ENCODE measurements around the gene PLEKHH2. TPM values are rescaled to one million over a fixed set of nuclear protein-coding genes. Genes with fewer than 3 reads are reported as not detected.
A peak's percentile ranks its signal among the peaks of the same experiment; 100 is the strongest.
"Not testable (repeated sequence)": the region's sequence is repeated elsewhere in the genome, so short reads cannot be mapped to it uniquely, and the experiment has no call there.

PLEKHH2 gene
- polyA plus RNA-seq, 5 donors, result 142 to 342 (median 246) TPM

DNA sequence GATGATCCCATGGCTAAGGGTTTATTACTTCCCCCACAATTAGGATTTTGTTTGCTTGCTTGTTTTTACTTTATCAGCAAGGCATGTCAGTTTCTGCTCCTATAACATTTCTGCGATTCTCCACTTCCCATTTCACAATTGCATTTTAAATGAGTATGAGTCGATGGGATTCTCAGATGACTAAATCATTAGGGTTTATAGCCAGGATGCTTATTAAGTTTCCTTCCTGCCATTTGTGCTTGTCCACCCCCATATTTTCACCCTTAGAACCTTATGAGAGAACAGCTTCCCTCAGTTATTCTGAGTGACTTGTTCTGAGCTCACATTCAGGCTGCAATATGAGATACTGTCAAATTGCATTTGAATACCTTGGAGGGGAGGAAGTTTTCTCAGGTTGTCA lies 77.1 kb downstream of the PLEKHH2 start:
- DNase-seq, result no peak

DNA sequence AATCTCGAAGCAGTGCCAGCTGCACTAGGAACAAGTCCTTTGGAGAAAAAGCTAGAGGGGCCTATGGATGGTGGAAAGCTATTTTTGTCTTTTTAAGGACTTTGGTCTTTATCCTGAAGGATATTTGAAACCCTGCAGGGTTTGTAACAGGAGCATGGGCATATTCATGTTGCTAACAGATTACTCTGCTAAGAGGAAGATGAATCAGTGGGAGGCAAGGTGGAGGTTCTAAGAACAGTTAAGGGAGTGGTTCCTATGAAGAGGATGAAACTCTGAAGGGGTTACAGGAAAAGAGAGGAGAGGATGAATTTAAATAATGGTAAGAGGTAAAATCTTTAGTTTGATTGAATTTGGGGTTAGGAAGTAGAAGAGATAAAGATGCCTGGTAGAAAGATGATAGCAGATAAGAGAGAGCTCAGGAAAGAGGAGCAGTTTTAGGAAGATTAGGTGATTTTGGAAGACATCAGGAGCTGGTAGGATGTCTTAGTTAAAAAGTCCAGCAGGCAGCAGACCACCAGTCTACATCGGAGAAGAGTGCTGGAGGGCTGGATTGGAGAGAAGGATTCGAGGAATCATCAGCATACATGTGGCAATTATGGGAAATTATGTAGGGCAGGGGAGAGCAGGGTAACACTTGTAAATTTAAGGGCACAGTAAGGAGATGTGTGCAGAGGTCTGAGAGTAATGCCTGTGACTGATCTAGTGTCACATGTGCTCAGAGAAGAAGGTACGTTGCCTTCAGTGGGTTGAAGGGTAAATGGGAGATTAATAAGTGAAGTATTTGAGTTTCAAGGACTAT lies 78.4 kb downstream of the PLEKHH2 start:
- DNase-seq, result no peak

- DNase-seq, result no peak
Observed at GRCh38 chr2:43717322-43717721, 80.3 kb downstream of the PLEKHH2 start.

GRCh38 chr2:43718530-43719124 lies 81.6 kb downstream of the PLEKHH2 start:
- DNase-seq, result no peak

- no peak for DNase-seq
Observed at GRCh38 chr2:43724728-43725526, 87.9 kb downstream of the PLEKHH2 start.

DNA sequence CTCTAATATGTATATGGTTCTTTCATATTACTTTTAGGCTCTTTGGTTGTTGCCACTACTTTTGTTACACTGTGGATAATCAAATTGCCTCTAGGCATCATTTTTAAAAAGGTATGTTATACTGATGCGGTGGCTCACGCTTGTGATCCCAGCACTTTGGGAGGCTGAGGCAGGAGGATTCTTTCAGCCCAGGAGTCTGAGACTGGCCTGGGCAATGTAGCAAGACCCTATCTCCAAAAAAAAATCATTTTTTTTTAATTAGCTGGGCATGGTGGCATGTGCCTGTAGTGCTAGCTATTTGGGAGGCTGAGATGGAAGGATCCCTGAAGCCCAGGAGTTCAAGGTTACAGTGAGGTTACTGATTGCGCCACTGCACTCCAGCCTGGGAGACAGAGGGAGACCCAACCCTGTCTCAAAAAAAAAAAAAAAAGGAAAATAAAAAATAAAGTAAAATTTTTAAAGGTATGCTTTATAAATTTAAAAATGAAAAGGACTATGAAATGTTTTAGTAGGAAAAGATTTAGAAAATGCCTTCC lies 88.7 kb downstream of the PLEKHH2 start:
- DNase-seq, result no peak

DNA sequence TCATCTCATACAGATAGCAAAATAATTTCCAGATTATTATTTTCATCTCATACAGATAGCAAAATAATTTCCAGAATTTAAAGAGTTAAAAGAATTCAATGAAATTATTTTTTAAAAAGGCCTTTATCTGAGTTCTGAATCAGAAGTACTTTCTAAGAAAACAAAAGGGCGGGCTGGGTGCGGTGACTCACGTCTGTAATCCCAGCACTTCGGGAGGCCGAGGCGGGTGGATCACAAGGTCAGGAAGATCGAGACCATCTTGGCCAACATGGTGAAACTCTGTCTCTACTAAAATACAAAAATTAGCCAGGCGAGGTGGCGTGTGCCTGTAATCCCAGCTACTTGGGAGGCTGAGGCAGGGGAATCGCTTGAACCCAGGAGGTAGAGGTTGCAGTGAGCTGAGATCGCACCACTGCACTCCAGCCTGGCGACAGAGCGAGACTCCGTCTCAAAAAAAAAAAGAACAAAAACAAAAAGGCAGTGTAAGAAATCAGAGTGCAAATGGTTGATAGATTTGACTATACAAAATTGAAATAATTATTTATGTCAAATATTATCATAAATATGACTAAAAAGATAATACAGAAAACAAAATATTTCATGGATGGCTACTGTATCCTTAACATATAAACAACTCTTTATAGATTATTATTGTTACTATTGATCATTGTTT lies 90.0 kb downstream of the PLEKHH2 start:
- not testable (repeated sequence) for DNase-seq

GRCh38 chr2:43727634-43728014 lies 90.6 kb downstream of the PLEKHH2 start:
- DNase-seq, result no peak

- DNase-seq, result no peak
Observed at GRCh38 chr2:43729491-43730174, 92.6 kb downstream of the PLEKHH2 start.

DNA sequence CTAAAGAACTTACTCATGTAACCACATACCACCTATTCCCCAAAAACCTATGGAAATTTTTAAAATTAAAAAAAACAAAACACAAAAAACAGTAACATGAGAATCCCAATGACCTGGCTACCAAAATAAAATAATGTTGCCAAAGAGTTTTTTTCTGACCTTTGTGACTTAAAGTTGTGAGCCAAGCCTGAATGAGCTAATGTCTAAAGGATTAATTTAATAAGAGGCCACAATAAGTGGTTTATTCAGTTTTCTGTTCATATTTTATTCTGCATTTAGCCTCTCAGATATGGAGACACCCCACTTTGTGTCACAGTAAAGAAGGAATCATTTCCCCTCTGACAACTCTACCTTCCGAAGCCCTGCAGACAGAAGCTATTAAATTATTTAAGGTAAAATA lies 94.2 kb downstream of the PLEKHH2 start:
- DNase-seq, result no peak

GRCh38 chr2:43736637-43737036 lies 99.6 kb downstream of the PLEKHH2 start:
- DNase-seq, result no peak

GRCh38 chr2:43737097-43737854 lies 100.2 kb downstream of the PLEKHH2 start:
- no peak for DNase-seq

DNA sequence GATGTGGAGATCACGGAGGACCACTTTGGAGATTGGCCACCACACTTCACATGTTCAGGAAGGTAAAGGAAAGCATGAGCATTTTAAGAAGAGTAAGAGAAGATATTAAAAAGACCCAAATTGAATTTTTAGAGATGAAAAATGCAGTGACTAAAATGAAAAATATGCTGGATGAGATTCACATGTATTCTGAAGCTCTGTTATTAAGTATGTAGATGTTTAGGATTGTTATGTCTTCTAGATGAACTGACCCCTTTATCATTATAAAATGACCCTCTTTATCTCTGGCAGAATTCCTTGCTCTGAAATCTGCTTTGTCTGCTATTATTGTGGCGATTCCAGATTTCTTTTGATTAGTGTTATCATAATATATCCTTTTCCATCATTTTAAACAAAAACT lies 100.8 kb downstream of the PLEKHH2 start:
- DNase-seq, result no peak

DNA sequence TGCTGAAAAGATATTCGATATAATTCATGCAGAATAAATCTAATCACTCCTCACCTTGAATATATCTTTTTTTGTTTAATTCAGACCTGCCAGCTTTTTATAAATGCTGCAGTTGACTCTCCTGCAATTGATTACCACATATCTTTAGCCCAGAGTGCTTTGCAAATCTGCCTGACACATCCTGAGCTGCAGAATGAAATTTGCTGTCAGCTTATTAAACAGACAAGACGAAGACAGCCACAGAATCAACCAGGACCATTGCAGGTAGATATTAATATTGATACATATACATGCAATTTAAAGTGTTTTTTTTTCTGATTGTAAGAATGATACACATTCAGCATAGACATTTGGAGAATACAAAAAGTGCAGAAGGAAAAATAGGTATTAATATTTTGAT lies 101.2 kb downstream of the PLEKHH2 start:
- no peak for DNase-seq

DNA sequence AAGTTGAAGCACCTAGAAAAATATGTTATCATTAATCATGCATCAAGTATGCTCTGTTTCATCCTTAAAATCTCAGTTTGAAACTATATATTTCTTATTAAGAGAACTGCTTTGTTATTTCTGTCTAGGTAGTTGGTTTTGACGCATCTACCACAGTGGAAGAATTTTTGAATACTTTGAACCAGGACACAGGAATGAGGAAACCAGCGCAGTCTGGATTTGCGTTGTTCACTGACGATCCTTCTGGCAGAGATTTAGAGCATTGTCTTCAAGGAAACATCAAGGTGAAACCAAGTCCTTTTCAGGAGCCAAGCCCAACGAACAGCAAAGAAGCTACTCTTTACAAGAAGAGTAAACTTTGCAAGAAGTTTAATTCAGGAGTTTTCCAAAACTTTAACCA lies 106.6 kb downstream of the PLEKHH2 start:
- DNase-seq, result no peak

DNA sequence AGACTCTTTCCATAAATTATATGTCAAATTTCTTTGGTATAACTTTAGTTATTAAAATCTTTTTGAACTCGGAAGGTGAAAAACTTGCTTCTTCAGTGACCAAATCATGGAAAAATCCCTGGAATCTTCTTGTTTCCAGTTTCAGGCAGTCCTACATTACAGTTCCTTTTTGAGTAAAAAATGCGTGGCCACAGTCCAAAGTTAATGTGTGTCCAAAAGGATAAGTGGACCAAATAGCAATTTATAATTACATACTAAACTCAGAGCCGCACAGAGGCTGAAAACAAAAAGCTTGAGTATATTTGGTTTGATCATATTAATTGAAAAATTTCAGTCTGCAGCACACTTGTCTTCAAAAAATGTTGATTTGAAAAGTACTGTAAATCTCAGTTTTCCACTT lies 108.4 kb downstream of the PLEKHH2 start:
- DNase-seq, result peak; percentile 57 to 59

GRCh38 chr2:43748333-43748732 lies 111.3 kb downstream of the PLEKHH2 start:
- DNase-seq, result no peak

DNA sequence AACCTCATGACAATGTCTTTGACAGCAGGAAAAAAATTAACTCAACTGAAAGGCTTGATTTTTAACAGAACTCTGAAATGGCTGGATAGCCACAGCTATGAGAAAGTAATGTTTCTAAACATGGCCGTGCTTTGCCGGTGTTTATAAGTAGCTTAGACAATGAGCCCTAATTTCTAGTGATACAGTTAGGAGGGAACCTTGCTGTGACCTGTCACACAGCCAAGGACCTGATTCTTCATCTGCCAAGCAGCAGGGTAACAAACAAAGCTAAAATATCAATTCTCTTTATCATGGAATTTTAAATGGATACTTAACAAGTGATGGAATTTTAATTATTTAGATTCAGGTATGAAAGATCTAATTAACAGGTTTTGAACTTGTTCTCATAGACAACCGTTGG lies 112.5 kb downstream of the PLEKHH2 start:
- no peak for DNase-seq

DNA sequence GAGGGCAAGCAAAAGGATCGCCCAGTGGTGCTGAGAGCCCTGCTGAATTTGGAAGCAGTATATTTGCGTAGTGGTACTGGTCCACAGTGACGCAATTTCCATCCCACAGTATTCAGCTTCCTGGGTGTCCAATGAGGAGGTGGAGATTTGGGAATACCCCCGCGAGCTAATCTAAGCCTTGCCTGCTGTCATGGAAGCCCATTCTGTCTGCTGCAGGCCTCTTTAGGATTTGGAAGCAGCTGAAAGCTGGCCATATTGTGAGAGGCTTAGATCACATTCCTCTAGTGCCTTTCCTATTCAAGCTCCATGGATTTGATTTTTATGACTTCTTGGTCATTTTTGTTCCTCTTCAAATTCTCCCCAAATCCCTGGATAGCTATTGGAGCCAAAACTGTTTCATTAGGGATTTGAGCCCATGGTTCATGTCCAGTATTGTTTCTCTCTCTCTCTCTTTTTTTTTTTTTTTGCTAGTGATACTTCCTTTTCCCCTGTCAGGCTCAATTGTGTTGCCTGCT lies 114.5 kb downstream of the PLEKHH2 start:
- DNase-seq, result no peak

GRCh38 chr2:43752302-43752701 lies 115.2 kb downstream of the PLEKHH2 start:
- DNase-seq, result no peak
